Measurements from ENCODE around the gene TMEM51.

Gene TMEM51

GRCh38 chr1:15153184-15153841 is at the start of gene TMEM51:
TSS of gene TMEM51 (plus strand) at chr1:15153747. CDS start at chr1:15215088, 61,341 bp downstream.
- peak; percentile 77 for DNase-seq

GRCh38 chr1:15103906-15104305 is 49.6 kb upstream of the TMEM51 start:
- DNase-seq = no peak

- no peak for DNase-seq
Observed at GRCh38 chr1:15104768-15105167, 48.8 kb upstream of the TMEM51 start.

GRCh38 chr1:15106608-15107007 is 46.9 kb upstream of the TMEM51 start:
- DNase-seq = no peak

- no peak for DNase-seq
Observed at GRCh38 chr1:15107058-15107687, 46.4 kb upstream of the TMEM51 start.

- DNase-seq = no peak
Observed at GRCh38 chr1:15107911-15108310, 45.6 kb upstream of the TMEM51 start.

GRCh38 chr1:15110128-15110866 is 43.2 kb upstream of the TMEM51 start:
- DNase-seq = no peak

- no peak for DNase-seq
Observed at GRCh38 chr1:15110867-15111230, 42.7 kb upstream of the TMEM51 start.

- no peak for DNase-seq
Observed at GRCh38 chr1:15113146-15113545, 40.4 kb upstream of the TMEM51 start.

GRCh38 chr1:15114884-15115283 is 38.7 kb upstream of the TMEM51 start:
- DNase-seq = no peak

GRCh38 chr1:15115542-15116330 is 37.8 kb upstream of the TMEM51 start:
- no peak for DNase-seq

GRCh38 chr1:15116966-15117365 is 36.6 kb upstream of the TMEM51 start:
- no peak for DNase-seq

GRCh38 chr1:15117671-15118325 is 35.7 kb upstream of the TMEM51 start:
- no peak for DNase-seq

- DNase-seq = no peak
Observed at GRCh38 chr1:15118579-15118978, 35.0 kb upstream of the TMEM51 start.

GRCh38 chr1:15120251-15120945 is 33.1 kb upstream of the TMEM51 start:
- DNase-seq = no peak

GRCh38 chr1:15122331-15122730 is 31.2 kb upstream of the TMEM51 start:
- no peak for DNase-seq

GRCh38 chr1:15123270-15123669 is 30.3 kb upstream of the TMEM51 start:
- DNase-seq = no peak

- no peak for DNase-seq
Observed at GRCh38 chr1:15123925-15124324, 29.6 kb upstream of the TMEM51 start.

GRCh38 chr1:15124362-15125100 is 29.0 kb upstream of the TMEM51 start:
- no peak for DNase-seq

- DNase-seq = no peak
Observed at GRCh38 chr1:15125101-15125745, 28.3 kb upstream of the TMEM51 start.

GRCh38 chr1:15128077-15128476 is 25.5 kb upstream of the TMEM51 start:
- DNase-seq = no peak

Measured in NCI-H1092 treated with DMSO at 0.1 percent for 48 hours (cell line).